Retinal pigment epithelial cell (primary cell): ENCODE data around the gene ANKS1B.

Experiments used
- DNase-seq: peaks from one replicate; pipeline ENCODE4 v3.0.0-alpha.2; 2010; ENCODE audit warnings: low read depth
- H3K4me3 ChIP-seq: 2 replicates; pipeline ENCODE4 v1.5.1; 2011; ENCODE audit warnings: mild to moderate bottlenecking, low read length, control low read depth, moderate library complexity
- CTCF ChIP-seq: conservative IDR thresholded peaks from 2 replicates; pipeline ENCODE4 v1.5.1; 2011; ENCODE audit warnings: low read depth, low read length, control low read depth, inconsistent platforms

Gene ANKS1B

DNA sequence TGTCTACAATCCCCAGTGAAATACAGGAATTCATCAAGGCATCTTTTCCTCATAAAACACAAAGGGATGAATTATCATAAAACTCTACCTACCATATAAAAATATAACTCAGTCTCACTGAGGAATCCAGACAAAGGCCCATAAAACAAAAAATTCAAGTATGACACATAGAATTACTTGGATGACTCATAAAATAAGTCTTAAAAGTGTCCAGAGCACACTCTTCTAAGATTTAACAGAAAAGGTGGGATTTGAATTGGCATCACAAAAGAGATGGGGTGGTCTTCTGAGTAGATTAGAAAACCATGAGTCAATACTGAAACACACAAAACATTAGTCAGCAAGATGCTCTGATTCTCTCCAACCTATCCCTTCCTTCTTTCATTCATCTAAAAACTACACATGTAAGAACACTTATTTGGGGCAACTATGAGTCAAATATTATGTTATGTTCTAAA is 539.8 kb downstream of the ANKS1B start:
- H3K4me3 ChIP-seq, result no peak overlapping the region
- DNase-seq, result no peak

GRCh38 chr12:99442758-99443157 is 542.0 kb downstream of the ANKS1B start:
- no peak overlapping the region for H3K4me3 ChIP-seq
- DNase-seq, result no peak
- TF ChIP-seq CTCF, result no peak

More for the DNA sequence above, 539.8 kb downstream of the ANKS1B start:
- no peak for TF ChIP-seq CTCF

DNA sequence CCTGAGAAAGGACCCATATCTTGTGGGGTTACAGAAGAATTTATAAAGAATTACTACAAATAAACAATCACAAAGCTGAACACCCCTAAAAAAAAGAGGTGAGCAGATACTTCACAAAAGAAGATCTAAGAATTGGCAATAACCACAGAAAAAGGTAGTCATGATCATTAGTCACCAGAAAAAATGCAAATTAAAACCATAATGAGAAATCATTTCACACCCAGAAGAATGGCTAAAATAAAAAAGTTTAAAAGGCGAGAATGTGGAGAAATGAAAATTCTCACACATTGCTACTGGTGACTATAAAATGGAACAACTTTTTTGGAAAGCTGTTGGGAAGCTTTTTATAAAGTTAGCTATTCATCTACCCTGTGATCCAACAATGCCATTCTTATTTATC is 545.3 kb downstream of the ANKS1B start:
- no peak for TF ChIP-seq CTCF
- no peak overlapping the region for H3K4me3 ChIP-seq
- no peak for DNase-seq

DNA sequence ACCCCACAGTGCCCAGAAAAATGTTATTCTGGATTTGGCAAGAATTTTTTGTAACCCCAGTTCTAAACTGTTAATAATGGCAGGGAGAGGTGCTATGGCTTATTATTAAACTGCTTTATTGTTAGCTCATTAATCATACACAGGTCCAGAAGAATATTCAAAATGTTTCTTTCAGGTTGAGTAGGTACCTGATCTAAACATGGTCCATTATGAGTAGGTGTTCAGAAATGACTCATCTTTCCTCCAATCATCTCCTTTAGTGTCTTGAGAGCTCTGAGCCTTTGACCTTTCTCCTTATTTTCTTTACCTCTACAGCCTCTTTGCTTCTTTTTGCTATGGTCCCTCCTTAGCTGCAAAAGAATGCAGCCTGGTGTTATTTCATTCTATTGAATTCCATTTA is 548.2 kb downstream of the ANKS1B start:
- no peak for DNase-seq
- TF ChIP-seq CTCF, result no peak
- H3K4me3 ChIP-seq, result no peak overlapping the region

DNA sequence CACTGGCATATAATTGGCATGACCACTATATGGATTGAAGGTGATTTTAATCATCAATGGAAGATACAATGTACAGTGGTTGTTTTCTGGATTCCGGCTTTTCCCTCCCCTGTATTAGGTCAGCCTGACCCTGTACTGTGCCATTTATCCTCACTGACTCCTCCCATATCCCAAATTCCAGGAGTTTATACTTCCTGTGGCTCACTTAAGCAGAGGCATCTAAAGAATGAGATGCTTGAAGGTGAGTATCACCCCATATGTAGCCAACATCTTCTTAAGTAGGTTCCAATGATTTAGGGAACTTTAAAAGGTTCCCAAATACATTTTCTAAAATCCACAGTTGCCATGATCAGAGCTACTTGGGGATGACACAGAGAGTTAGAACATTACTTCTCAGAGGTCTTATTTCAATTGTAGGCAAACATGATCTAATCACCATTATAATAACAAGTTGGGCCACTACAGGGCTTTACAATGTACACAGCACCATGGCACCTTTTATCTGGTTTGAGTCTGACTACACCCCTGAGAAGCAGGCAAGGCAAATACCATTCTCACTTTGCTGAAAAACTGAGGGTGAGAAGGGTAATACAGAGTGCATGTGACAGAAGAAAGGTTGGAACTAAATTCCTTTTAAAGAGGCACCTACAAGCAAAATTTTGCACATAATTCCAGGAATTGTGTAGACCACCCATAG is 549.5 kb downstream of the ANKS1B start:
- H3K4me3 ChIP-seq, result no peak overlapping the region
- TF ChIP-seq CTCF, result no peak
- DNase-seq, result no peak

DNA sequence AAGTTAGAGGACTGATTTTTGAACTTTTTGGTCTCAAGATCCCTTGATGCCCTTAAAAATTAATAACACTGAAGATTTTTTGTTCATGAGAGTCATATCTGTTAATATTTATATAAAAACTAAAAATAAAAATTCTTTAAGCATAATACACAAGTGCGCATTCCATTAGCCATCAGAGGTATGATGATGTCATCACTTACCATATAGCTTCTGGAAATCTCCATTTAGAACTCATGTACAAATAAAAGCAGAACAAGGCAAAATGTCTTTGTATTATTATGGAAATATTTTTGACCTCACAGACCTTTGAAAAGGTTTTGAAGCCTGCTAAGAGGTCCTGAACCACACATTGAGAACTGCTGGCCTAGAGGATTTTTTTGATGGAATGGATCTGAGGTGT is 551.6 kb downstream of the ANKS1B start:
- DNase-seq, result no peak
- TF ChIP-seq CTCF, result no peak
- no peak overlapping the region for H3K4me3 ChIP-seq

DNA sequence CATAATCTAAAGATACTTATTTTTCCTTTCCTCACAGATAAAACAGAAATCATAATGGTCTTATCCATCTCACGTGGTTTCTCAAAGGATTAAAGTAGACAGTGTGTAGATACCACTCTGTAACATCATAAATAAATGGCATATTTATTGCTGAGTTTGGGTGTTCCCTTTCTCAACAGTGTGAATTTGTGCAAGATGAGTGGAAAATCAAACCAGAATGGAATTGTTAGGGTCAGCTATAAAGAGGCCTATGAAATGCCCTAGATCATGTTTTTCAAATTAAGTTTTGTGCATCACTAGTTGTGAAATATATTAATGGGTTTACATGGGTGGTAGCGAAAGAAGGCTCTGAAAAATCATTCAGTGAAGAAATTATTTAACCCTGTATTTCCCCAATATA is 553.5 kb downstream of the ANKS1B start:
- H3K4me3 ChIP-seq, result no peak overlapping the region
- DNase-seq, result no peak
- no peak for TF ChIP-seq CTCF
